Ishikawa (cell line): Measurements from ENCODE around the gene CACNA1G.

Experiments
- CEBPB ChIP-seq: IDR thresholded peaks from 2 replicates; pipeline ENCODE4 v1.6.1; 2012
- CREB1 ChIP-seq: IDR thresholded peaks from 2 replicates; pipeline ENCODE4 v1.6.1; 2012; ENCODE audit warnings: low read depth
- EP300 ChIP-seq: IDR thresholded peaks from 2 replicates; pipeline ENCODE4 v1.6.1; 2012; ENCODE audit warnings: borderline replicate concordance
- FOXM1 ChIP-seq: IDR thresholded peaks from 2 replicates; pipeline ENCODE4 v1.6.1; 2012; ENCODE audit warnings: low read depth, borderline replicate concordance
- MAX ChIP-seq: IDR thresholded peaks from 2 replicates; pipeline ENCODE4 v1.6.1; 2012
- RAD21 ChIP-seq: IDR thresholded peaks from 2 replicates; pipeline ENCODE4 v1.6.1; 2012; ENCODE audit warnings: low read depth
- TAF1 ChIP-seq: IDR thresholded peaks from 2 replicates; pipeline ENCODE4 v1.6.1; 2012; ENCODE audit warnings: low read depth, mild to moderate bottlenecking
- TEAD4 ChIP-seq: IDR thresholded peaks from 2 replicates; pipeline ENCODE4 v1.6.1; 2012
- YY1 ChIP-seq: IDR thresholded peaks from 2 replicates; pipeline ENCODE4 v1.6.1; 2012; ENCODE audit warnings: low read depth
- TF ChIP-seq, protein P1 (sequence below): IDR thresholded peaks from 2 replicates; pipeline ENCODE4 v1.6.1; 2012; ENCODE audit warnings: low read depth, mild to moderate bottlenecking

DNA sequence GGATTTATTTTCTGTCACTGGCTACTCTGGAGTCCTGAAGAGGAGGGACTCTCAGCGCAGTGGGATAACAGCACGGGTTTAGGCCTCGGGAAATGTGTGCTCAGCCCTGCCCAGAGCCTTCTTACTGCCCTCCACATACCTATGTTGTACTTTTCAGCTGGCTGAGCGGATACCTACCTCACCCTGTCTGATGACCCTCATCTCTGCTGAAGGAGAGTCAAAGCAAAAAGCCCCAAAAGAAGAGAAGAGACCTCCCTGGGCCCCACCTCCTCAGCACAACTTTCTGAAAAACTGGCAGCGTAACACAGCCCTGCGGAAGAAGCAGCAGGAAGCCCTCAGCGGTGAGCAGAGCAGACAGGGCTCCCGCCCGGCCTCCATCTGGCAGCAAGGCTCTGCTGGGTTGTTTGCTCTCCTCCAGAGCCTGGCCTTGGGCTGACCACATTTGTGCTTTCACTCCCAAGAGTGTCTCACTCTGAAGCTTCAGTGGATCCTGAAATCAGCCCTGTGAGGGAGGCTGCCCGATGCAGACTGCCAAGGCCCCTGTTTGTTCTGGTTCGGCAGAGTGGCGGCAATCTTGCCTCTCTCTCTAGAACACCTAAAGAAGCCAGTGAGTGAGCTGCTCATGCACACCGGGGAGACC, 42.0 kb upstream of the CACNA1G start:
- TF ChIP-seq CREB1 (no peak), TEAD4 (no peak), CEBPB (no peak), TAF1 (no peak), YY1 (no peak), EP300 (no peak), RAD21 (no peak), MAX (no peak), FOXM1 (no peak)
- TF ChIP-seq, protein P1, sequence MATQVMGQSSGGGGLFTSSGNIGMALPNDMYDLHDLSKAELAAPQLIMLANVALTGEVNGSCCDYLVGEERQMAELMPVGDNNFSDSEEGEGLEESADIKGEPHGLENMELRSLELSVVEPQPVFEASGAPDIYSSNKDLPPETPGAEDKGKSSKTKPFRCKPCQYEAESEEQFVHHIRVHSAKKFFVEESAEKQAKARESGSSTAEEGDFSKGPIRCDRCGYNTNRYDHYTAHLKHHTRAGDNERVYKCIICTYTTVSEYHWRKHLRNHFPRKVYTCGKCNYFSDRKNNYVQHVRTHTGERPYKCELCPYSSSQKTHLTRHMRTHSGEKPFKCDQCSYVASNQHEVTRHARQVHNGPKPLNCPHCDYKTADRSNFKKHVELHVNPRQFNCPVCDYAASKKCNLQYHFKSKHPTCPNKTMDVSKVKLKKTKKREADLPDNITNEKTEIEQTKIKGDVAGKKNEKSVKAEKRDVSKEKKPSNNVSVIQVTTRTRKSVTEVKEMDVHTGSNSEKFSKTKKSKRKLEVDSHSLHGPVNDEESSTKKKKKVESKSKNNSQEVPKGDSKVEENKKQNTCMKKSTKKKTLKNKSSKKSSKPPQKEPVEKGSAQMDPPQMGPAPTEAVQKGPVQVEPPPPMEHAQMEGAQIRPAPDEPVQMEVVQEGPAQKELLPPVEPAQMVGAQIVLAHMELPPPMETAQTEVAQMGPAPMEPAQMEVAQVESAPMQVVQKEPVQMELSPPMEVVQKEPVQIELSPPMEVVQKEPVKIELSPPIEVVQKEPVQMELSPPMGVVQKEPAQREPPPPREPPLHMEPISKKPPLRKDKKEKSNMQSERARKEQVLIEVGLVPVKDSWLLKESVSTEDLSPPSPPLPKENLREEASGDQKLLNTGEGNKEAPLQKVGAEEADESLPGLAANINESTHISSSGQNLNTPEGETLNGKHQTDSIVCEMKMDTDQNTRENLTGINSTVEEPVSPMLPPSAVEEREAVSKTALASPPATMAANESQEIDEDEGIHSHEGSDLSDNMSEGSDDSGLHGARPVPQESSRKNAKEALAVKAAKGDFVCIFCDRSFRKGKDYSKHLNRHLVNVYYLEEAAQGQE: no peak
